Tibial nerve (tissue), 4 donors: Measurements from ENCODE around the gene EFCAB9. TPM values are rescaled to one million over a fixed set of nuclear protein-coding genes. Genes with fewer than 3 reads are reported as not detected.
A peak's percentile ranks its signal among the peaks of the same experiment; 100 is the strongest.

ENCODE experiments used
- DNase-seq, 2 donors: peaks; one replicate each; pipeline ENCODE4 v3.0.0-alpha.2; 2019; ENCODE audit warnings: low spot score in 2 of 2
- H3K27ac ChIP-seq, 4 donors: fragments of 200-600 bp; sonication (generic) in 3 of 4; one replicate each; pipeline ENCODE4 v1.5.1; 2017 to 2019; ENCODE audit warnings: mild to moderate bottlenecking in 1 of 4
- H3K27me3 ChIP-seq, 2 donors: fragments of 200-600 bp; sonication (generic) in 1 of 2; one replicate each; pipeline versions ENCODE4 v1.5.1 to v1.6.0; 2017 to 2019
- H3K36me3 ChIP-seq, 3 donors: fragments of 200-600 bp; sonication (generic); one replicate each; pipeline ENCODE4 v1.5.1; 2018 to 2019
- H3K4me1 ChIP-seq, 4 donors: fragments of 200-600 bp; sonication (generic) in 3 of 4; one replicate each; pipeline ENCODE4 v1.5.1; 2017 to 2019
- H3K4me3 ChIP-seq, 4 donors: fragments of 200-600 bp; sonication (generic) in 3 of 4; one replicate each; pipeline ENCODE4 v1.5.1; 2017 to 2019; ENCODE audit warnings: mild to moderate bottlenecking in 1 of 4, moderate library complexity in 1 of 4
- H3K9me3 ChIP-seq, 4 donors: fragments of 200-600 bp; sonication (generic) in 3 of 4; one replicate each; pipeline ENCODE4 v1.5.1; 2017 to 2019
- CTCF ChIP-seq, 5 experiments: fragments of 200-600 bp in 3 of 5; fragments of 450-650 bp in 2 of 5; sonication (generic) in 3 of 5; IDR thresholded peaks; one replicate each; pipeline ENCODE4 v1.5.1; 2016 to 2019; ENCODE audit warnings: antibody characterized with exemption in 5 of 5, mild to moderate bottlenecking in 3 of 5, moderate library complexity in 2 of 5
- EP300 ChIP-seq, 2 donors: sonication (generic); formaldehyde crosslinking; IDR thresholded peaks; one replicate each; pipeline ENCODE4 v1.6.1; 2017; ENCODE audit warnings: antibody characterized with exemption in 2 of 2, mild to moderate bottlenecking in 1 of 2
- POLR2A ChIP-seq, 2 donors: fragments of 450-650 bp; IDR thresholded peaks; one replicate each; pipeline ENCODE4 v1.6.1; 2017; ENCODE audit warnings: antibody characterized with exemption in 2 of 2, mild to moderate bottlenecking in 2 of 2, moderate library complexity in 2 of 2
- WGBS, 2 donors: methylation state at CpG; one replicate each; pipeline ENCODE4 v1.1.5; 2018; 5-methylcytosine and 5-hydroxymethylcytosine counted together
- total RNA-seq, 4 donors: library from RNA; depleted of rRNA; stranded (reverse); fragments of >200 nt; gene quantifications; one replicate each; pipeline ENCODE4 v1.1.0, GENCODE V29; 2016

Gene EFCAB9
- not detected for total RNA-seq

DNA sequence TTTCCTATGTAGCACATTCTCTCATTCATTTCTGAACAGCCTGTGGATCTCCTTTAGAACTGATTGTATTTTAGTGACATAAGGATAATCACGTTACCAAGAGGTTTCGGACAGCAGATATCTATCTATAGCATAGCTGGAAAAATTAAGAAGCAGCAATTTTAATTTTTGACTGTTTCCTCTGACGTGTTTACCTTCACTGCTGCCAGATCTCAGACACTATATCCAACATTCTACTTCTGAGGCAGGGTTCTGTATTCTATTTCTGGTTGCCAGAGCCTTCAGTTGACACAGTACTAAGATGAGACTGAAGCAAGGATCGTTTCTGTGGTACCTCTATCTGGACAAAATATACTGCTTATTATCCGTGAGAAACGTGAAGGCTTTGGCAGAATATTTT, at the start of gene EFCAB9:
TSS of gene EFCAB9 (plus strand) at position 301 of the 400 bp plus-strand sequence. CDS start at position 302, 1 bp downstream.
- peaks cover 0 to 11% (median 0%) of the 10 kb centered on the region in 4 donors for H3K4me1 ChIP-seq
- no peak for DNase-seq
- H3K9me3 ChIP-seq, result no peaks in the 10 kb centered on the region
- H3K36me3 ChIP-seq, result no peaks in the 10 kb centered on the region
- H3K4me3 ChIP-seq, result no peak within 1 kb of the TSS
- WGBS, 2 donors, result 83 to 86% methylated on average over 6 of the region's 6 CpGs
- H3K27me3 ChIP-seq, result no peaks in the 10 kb centered on the region
- H3K27ac ChIP-seq, result no peak within 1 kb of the TSS
- TF ChIP-seq POLR2A (IDR thresholded peaks at IDR 0.05), result no peak
- no peak for TF ChIP-seq CTCF (IDR thresholded peaks at IDR 0.05)

DNA sequence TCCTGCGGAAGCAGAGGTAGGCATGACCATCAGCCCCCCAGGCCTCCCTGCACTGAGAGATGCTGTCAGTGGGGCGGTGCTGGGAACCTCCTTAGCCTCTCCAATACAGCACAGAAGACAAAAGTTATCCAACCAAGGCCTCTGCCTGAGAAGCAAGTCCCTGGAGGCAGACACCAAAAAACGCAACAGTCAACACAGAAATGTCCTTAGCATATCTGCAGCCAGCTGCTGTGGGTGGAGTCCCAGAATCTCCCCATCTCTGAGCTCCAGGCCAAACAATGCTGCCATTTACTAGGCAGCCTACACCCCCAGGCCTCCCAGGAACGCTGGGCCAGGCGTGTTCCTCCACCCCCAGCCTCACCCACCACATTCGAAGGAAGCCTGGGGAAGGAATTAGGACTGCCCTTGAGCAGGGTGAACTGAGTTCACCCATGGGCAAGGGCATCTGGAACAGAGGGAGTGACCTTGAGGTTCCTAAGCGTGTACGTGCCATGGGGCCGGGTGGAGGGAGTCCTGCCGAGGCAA, 49.6 kb upstream of the EFCAB9 start:
- DNase-seq, result peak; percentile 20 to 63
- peaks cover 0 to 71% (median 34%) of the 10 kb centered on the region in 4 donors for H3K4me1 ChIP-seq
- no peak for TF ChIP-seq CTCF (IDR thresholded peaks at IDR 0.05)
- peak; percentile 48 to 88 for TF ChIP-seq EP300 (IDR thresholded peaks at IDR 0.05)
- no peak overlapping the region for H3K4me3 ChIP-seq
- WGBS, 2 donors, result 19 to 23% methylated on average over 10 of the region's 10 CpGs
- peaks cover 0 to 8% (median 0%) of the 10 kb centered on the region in 3 donors for H3K36me3 ChIP-seq
- H3K9me3 ChIP-seq, result no peaks in the 10 kb centered on the region
- H3K27me3 ChIP-seq, result no peaks in the 10 kb centered on the region
- peak overlapping the region; percentile 48 to 85 (median 78) for H3K27ac ChIP-seq

DNA sequence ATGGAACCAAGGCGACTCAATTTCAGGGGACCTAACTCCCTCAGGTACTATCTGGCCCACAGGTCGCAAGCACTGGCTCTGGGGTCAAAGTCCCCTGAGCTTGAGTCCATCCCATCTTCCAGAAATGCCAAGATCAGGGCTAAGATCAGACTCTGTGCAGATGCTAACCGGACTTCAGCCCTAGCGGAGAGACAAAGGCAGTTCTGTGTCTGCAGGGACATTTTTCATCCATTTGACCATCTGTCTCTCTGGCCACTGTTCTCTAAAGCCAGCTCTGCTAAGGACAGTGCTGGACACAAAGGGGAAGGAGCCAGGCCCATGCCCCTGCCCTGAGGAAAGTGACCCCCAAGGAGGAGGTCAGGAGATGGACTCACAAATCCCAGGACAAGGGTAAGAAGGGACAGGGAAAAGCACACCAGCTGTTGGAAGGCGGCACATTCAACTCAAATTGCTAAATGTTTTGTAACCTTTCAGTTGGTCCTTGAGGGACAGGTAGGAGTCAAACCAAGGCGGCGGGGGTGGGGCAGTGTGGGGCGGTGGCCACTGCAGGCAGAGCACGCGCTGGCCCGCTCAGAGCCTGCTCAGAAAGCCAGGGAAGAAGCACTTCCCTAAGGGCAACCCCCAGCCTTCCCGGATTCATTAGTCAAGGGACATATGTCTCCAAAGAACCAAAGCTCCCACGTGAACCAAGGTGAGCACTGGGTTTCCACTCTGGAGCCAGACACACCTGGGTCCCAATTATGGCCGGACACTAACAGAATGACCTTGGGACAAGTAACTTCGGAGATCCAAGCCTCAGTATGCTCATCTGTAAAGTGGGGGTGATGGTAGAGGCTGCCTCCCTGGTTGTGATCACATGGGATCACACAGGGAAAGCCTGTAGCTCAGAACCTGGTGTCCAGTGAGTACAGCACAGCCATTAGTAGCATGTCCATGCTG, 48.8 kb upstream of the EFCAB9 start:
- WGBS, 2 donors, result 65% methylated on average over 15 of the region's 15 CpGs
- no peak for DNase-seq
- no peak overlapping the region for H3K4me3 ChIP-seq
- peak overlapping the region; percentile 62 to 85 (median 78) for H3K27ac ChIP-seq
- no peaks in the 10 kb centered on the region for H3K27me3 ChIP-seq
- TF ChIP-seq EP300 (IDR thresholded peaks at IDR 0.05) (no peak), POLR2A (IDR thresholded peaks at IDR 0.05) (no peak), CTCF (IDR thresholded peaks at IDR 0.05) (peak in 2 of 5 experiments; percentile 13 to 14)
- H3K9me3 ChIP-seq, result no peaks in the 10 kb centered on the region
- peaks cover 0 to 80% (median 35%) of the 10 kb centered on the region in 4 donors for H3K4me1 ChIP-seq
- H3K36me3 ChIP-seq, result peaks cover 0 to 8% (median 0%) of the 10 kb centered on the region in 3 donors

DNA sequence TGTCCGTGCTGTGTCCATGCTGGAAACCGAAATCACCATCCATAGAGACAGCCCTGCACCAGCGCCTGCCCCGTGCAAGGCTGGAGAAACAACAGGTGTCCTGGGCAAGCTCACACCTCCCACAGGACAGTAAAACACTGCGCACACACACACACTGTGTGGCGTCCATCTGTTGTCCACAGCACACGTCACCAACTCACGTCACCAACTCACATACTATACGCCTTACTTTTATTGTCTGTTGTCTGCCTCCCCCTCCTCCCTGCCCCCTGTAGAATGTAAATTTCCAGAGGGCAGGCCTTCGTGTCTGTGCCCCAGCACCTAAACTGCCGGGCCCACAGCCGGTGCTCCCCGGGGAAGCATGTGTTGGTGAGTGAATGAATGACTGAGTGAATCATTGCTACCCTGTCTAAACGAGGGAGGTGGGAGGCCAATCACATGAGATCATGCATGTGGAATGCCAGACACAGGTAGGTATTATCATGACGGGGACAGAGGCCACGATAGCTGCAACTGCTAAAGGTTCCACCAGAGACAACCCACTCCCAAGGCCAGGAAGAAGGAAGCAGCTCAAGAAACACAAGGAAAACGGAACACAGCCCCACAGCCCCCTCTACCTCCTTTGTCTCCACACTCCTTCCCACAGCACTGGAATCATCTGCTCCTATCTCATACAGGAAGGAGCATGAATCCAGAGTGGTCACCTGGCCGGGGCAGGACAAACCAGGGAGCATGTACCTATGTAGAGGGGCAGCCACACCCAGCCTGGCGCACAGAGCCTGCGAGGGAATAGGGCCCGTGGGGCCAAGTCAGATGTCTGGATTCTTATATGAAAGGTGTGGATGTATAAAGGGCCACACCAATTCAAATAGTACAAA, 47.9 kb upstream of the EFCAB9 start:
- no peak for TF ChIP-seq CTCF (IDR thresholded peaks at IDR 0.05)
- no peak for TF ChIP-seq POLR2A (IDR thresholded peaks at IDR 0.05)
- peak in 1 of 2 donors; percentile 26 for TF ChIP-seq EP300 (IDR thresholded peaks at IDR 0.05)
- Histone ChIP-seq H3K27me3 (no peaks in the 10 kb centered on the region), H3K36me3 (peaks cover 0 to 8% (median 0%) of the 10 kb centered on the region in 3 donors), H3K4me3 (no peak overlapping the region), H3K27ac (peak overlapping the region; percentile 62 to 85 (median 78)), H3K4me1 (peaks cover 0 to 87% (median 37%) of the 10 kb centered on the region in 4 donors), H3K9me3 (no peaks in the 10 kb centered on the region)
- DNase-seq, result no peak
- 67 to 72% methylated on average over 20 to 21 of the region's 21 CpGs for WGBS, 2 donors
